GM12891 (cell line): Measurements from ENCODE around the gene ATL1.

ENCODE experiments used
- POLR2A ChIP-seq: IDR thresholded peaks from 2 replicates; pipeline ENCODE4 v1.6.1; 2011; ENCODE audit warnings: low read depth, low read length, control low read depth
- POLR2AphosphoS5 ChIP-seq: IDR thresholded peaks from 2 replicates; pipeline ENCODE4 v1.6.1; 2011; ENCODE audit warnings: low read depth, low read length, control low read depth
- POU2F2 ChIP-seq: IDR thresholded peaks from 2 replicates; pipeline ENCODE4 v1.6.1; 2011; ENCODE audit warnings: low read depth, mild to moderate bottlenecking, control low read depth, low read length, moderate library complexity

DNA sequence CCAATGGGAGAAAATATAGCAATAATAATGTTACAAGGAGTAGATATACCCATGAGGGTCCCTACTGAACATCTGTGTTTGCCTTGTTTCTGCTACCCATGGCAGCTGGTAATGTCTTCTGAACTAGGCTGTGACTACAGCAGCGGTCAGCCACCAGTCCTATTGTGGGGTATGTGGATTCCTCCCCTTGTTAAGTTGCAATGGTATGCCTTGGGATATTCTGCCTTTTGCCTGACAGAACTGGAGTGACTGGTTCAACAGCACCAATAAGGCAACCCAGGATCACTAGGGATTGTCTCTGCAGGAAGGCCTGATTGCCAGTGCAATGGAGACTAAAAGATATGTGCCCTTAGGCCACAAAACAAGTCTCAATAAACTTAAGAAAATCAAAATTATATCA is 9.7 kb upstream of the ATL1 start:
- TF ChIP-seq POLR2A (no peak), POU2F2 (no peak), POLR2AphosphoS5 (no peak)
